ENCODE results near the gene OR5AN1. TPM values are rescaled to one million over a fixed set of nuclear protein-coding genes. Genes with fewer than 3 reads are reported as not detected.

OR5AN1 gene, protein sequence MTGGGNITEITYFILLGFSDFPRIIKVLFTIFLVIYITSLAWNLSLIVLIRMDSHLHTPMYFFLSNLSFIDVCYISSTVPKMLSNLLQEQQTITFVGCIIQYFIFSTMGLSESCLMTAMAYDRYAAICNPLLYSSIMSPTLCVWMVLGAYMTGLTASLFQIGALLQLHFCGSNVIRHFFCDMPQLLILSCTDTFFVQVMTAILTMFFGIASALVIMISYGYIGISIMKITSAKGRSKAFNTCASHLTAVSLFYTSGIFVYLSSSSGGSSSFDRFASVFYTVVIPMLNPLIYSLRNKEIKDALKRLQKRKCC
- not detected for polyA plus RNA-seq (2013, experiment 1 of 2)
- not detected for polyA plus RNA-seq (2013, experiment 2 of 2)

- H3K23ac ChIP-seq (ENCODE audit: low read length in 2 of 2) = no peak within 1 kb of the TSS
- H4K91ac ChIP-seq (ENCODE audit: low read length) = no peak within 1 kb of the TSS
- H3K4me1 ChIP-seq (ENCODE audit: control insufficient read depth, insufficient read depth, low read depth, low read length) = no peaks in the 10 kb centered on the region
- H3K9me3 ChIP-seq (ENCODE audit: control insufficient read depth, low read length) = no peaks in the 10 kb centered on the region
- no peak within 1 kb of the TSS for H3K18ac ChIP-seq (ENCODE audit: low read depth in 1 of 2, low read length in 2 of 2)
- no peak within 1 kb of the TSS for H2BK12ac ChIP-seq (ENCODE audit: low read length in 2 of 2)
- H3K4me2 ChIP-seq (ENCODE audit: low read length, poor library complexity, severe bottlenecking) = no peak within 1 kb of the TSS
- H3K79me1 ChIP-seq (replicated peaks; ENCODE audit: low read length, poor library complexity, severe bottlenecking) = no peaks in the 10 kb centered on the region
- H3K4me3 ChIP-seq (ENCODE audit: insufficient read depth in 1 of 2, low read depth in 1 of 2, low read length in 2 of 2) = no peak within 1 kb of the TSS
- WGBS = 55% methylated on average over 3 of the region's 3 CpGs
- H3K14ac ChIP-seq (ENCODE audit: low read length in 2 of 2) = no peak within 1 kb of the TSS
- H3K36me3 ChIP-seq (ENCODE audit: control insufficient read depth in 1 of 2, insufficient read depth in 2 of 2, low read depth in 1 of 2, low read length in 2 of 2) = no peaks in the 10 kb centered on the region
- no peak within 1 kb of the TSS for H3K27ac ChIP-seq (ENCODE audit: low read length, poor library complexity, severe bottlenecking)
- H2BK5ac ChIP-seq (ENCODE audit: low read depth, low read length, poor library complexity, severe bottlenecking) = no peak within 1 kb of the TSS
- no peak within 1 kb of the TSS for H4K8ac ChIP-seq (ENCODE audit: low read length)
- no peak within 1 kb of the TSS for H3K9ac ChIP-seq (ENCODE audit: low read length)
- no peaks in the 10 kb centered on the region for H3K27me3 ChIP-seq (ENCODE audit: control insufficient read depth in 1 of 2, insufficient read depth in 1 of 2, low read length in 2 of 2)
- H3K4ac ChIP-seq (ENCODE audit: low read depth in 1 of 2, low read length in 2 of 2) = no peak within 1 kb of the TSS
- H2AFZ ChIP-seq (ENCODE audit: low read depth, low read length) = no peak within 1 kb of the TSS
- H2AK5ac ChIP-seq (ENCODE audit: low read length, severe bottlenecking) = no peak within 1 kb of the TSS
- no peak within 1 kb of the TSS for H2BK15ac ChIP-seq (ENCODE audit: low read depth, poor library complexity, severe bottlenecking)
- no peak within 1 kb of the TSS for H2BK120ac ChIP-seq (ENCODE audit: low read depth, low read length)
- no peak for DNase-seq
Observed at GRCh38 chr11:59358595-59358994, at the start of gene OR5AN1. Gene OR5AN1 (plus strand): TSS chr11:59358895. CDS start chr11:59364459, 5,564 bp downstream.

- Histone ChIP-seq H2BK12ac (ENCODE audit: low read length in 2 of 2) (no peak overlapping the region), H2AK5ac (ENCODE audit: low read length, severe bottlenecking) (no peak overlapping the region), H2BK5ac (ENCODE audit: low read depth, low read length, poor library complexity, severe bottlenecking) (no peak overlapping the region), H3K27me3 (ENCODE audit: control insufficient read depth in 1 of 2, insufficient read depth in 1 of 2, low read length in 2 of 2) (no peaks in the 10 kb centered on the region), H3K9ac (ENCODE audit: low read length) (no peak overlapping the region), H4K91ac (ENCODE audit: low read length) (no peak overlapping the region), H3K23ac (ENCODE audit: low read length in 2 of 2) (no peak overlapping the region), H3K4me1 (ENCODE audit: control insufficient read depth, insufficient read depth, low read depth, low read length) (no peaks in the 10 kb centered on the region), H3K18ac (ENCODE audit: low read depth in 1 of 2, low read length in 2 of 2) (no peak overlapping the region), H3K4me3 (ENCODE audit: insufficient read depth in 1 of 2, low read depth in 1 of 2, low read length in 2 of 2) (no peak overlapping the region), H3K4ac (ENCODE audit: low read depth in 1 of 2, low read length in 2 of 2) (no peak overlapping the region), H3K4me2 (ENCODE audit: low read length, poor library complexity, severe bottlenecking) (no peak overlapping the region), H3K79me1 (replicated peaks; ENCODE audit: low read length, poor library complexity, severe bottlenecking) (no peaks in the 10 kb centered on the region), H2AFZ (ENCODE audit: low read depth, low read length) (no peak overlapping the region), H3K27ac (ENCODE audit: low read length, poor library complexity, severe bottlenecking) (no peak overlapping the region), H3K9me3 (ENCODE audit: control insufficient read depth, low read length) (no peaks in the 10 kb centered on the region), H2BK120ac (ENCODE audit: low read depth, low read length) (no peak overlapping the region), H2BK15ac (ENCODE audit: low read depth, poor library complexity, severe bottlenecking) (no peak overlapping the region), H3K36me3 (ENCODE audit: control insufficient read depth in 1 of 2, insufficient read depth in 2 of 2, low read depth in 1 of 2, low read length in 2 of 2) (no peaks in the 10 kb centered on the region), H4K8ac (ENCODE audit: low read length) (no peak overlapping the region), H3K14ac (ENCODE audit: low read length in 2 of 2) (no peak overlapping the region)
- DNase-seq = no peak
Observed at GRCh38 chr11:59335001-59335400, 23.7 kb upstream of the OR5AN1 start.

- Histone ChIP-seq H3K36me3 (ENCODE audit: control insufficient read depth in 1 of 2, insufficient read depth in 2 of 2, low read depth in 1 of 2, low read length in 2 of 2) (no peaks in the 10 kb centered on the region), H3K4me2 (ENCODE audit: low read length, poor library complexity, severe bottlenecking) (no peak overlapping the region)
Observed at GRCh38 chr11:59336176-59336575, 22.5 kb upstream of the OR5AN1 start.

DNA sequence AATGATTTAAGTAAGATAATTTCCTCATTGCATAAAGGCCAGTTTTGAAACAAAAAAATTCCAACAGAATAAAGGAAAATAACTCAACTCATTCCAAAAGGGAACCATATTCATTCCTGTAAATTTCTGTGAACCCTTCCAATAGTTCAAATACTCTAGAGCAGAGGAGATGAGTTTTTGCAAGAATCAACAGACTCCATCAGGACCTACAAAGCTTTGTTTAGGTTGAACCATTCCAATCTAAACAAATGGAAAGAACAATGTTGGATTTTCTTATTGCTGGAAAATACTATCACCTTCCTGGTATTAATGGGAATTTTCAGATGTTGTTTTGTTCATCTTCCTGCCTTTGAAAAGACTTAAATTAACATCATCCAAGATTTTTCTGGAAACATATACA, 21.8 kb upstream of the OR5AN1 start:
- Histone ChIP-seq H3K4me2 (ENCODE audit: low read length, poor library complexity, severe bottlenecking) (no peak overlapping the region), H3K9ac (ENCODE audit: low read length) (no peak overlapping the region), H3K9me3 (ENCODE audit: control insufficient read depth, low read length) (no peaks in the 10 kb centered on the region), H2AK5ac (ENCODE audit: low read length, severe bottlenecking) (no peak overlapping the region), H2BK120ac (ENCODE audit: low read depth, low read length) (no peak overlapping the region), H2BK12ac (ENCODE audit: low read length in 2 of 2) (no peak overlapping the region), H3K23ac (ENCODE audit: low read length in 2 of 2) (no peak overlapping the region), H4K8ac (ENCODE audit: low read length) (no peak overlapping the region), H3K4me3 (ENCODE audit: insufficient read depth in 1 of 2, low read depth in 1 of 2, low read length in 2 of 2) (no peak overlapping the region), H3K4me1 (ENCODE audit: control insufficient read depth, insufficient read depth, low read depth, low read length) (no peaks in the 10 kb centered on the region), H4K91ac (ENCODE audit: low read length) (no peak overlapping the region), H3K27me3 (ENCODE audit: control insufficient read depth in 1 of 2, insufficient read depth in 1 of 2, low read length in 2 of 2) (no peaks in the 10 kb centered on the region), H3K4ac (ENCODE audit: low read depth in 1 of 2, low read length in 2 of 2) (no peak overlapping the region), H3K36me3 (ENCODE audit: control insufficient read depth in 1 of 2, insufficient read depth in 2 of 2, low read depth in 1 of 2, low read length in 2 of 2) (no peaks in the 10 kb centered on the region), H2AFZ (ENCODE audit: low read depth, low read length) (no peak overlapping the region), H3K79me1 (replicated peaks; ENCODE audit: low read length, poor library complexity, severe bottlenecking) (no peaks in the 10 kb centered on the region), H2BK5ac (ENCODE audit: low read depth, low read length, poor library complexity, severe bottlenecking) (no peak overlapping the region), H3K18ac (ENCODE audit: low read depth in 1 of 2, low read length in 2 of 2) (no peak overlapping the region), H3K14ac (ENCODE audit: low read length in 2 of 2) (no peak overlapping the region), H2BK15ac (ENCODE audit: low read depth, poor library complexity, severe bottlenecking) (no peak overlapping the region), H3K27ac (ENCODE audit: low read length, poor library complexity, severe bottlenecking) (no peak overlapping the region)
- DNase-seq = no peak

More at GRCh38 chr11:59336176-59336575, 22.5 kb upstream of the OR5AN1 start:
- no peak overlapping the region for H4K8ac ChIP-seq (ENCODE audit: low read length)
- H2BK5ac ChIP-seq (ENCODE audit: low read depth, low read length, poor library complexity, severe bottlenecking) = no peak overlapping the region
- H4K91ac ChIP-seq (ENCODE audit: low read length) = no peak overlapping the region
- H3K9me3 ChIP-seq (ENCODE audit: control insufficient read depth, low read length) = no peaks in the 10 kb centered on the region
- no peak for DNase-seq
- no peak overlapping the region for H2BK120ac ChIP-seq (ENCODE audit: low read depth, low read length)
- H3K18ac ChIP-seq (ENCODE audit: low read depth in 1 of 2, low read length in 2 of 2) = no peak overlapping the region
- H3K23ac ChIP-seq (ENCODE audit: low read length in 2 of 2) = no peak overlapping the region
- no peak overlapping the region for H2BK15ac ChIP-seq (ENCODE audit: low read depth, poor library complexity, severe bottlenecking)
- no peak overlapping the region for H3K14ac ChIP-seq (ENCODE audit: low read length in 2 of 2)
- no peak overlapping the region for H3K4ac ChIP-seq (ENCODE audit: low read depth in 1 of 2, low read length in 2 of 2)
- no peak overlapping the region for H3K4me3 ChIP-seq (ENCODE audit: insufficient read depth in 1 of 2, low read depth in 1 of 2, low read length in 2 of 2)
- no peaks in the 10 kb centered on the region for H3K27me3 ChIP-seq (ENCODE audit: control insufficient read depth in 1 of 2, insufficient read depth in 1 of 2, low read length in 2 of 2)
- WGBS = 69% methylated on average over 1 of the region's 5 CpGs
- no peak overlapping the region for H2AK5ac ChIP-seq (ENCODE audit: low read length, severe bottlenecking)
- H3K9ac ChIP-seq (ENCODE audit: low read length) = no peak overlapping the region
- H3K79me1 ChIP-seq (replicated peaks; ENCODE audit: low read length, poor library complexity, severe bottlenecking) = no peaks in the 10 kb centered on the region
- no peak overlapping the region for H3K27ac ChIP-seq (ENCODE audit: low read length, poor library complexity, severe bottlenecking)
- H2BK12ac ChIP-seq (ENCODE audit: low read length in 2 of 2) = no peak overlapping the region
- H3K4me1 ChIP-seq (ENCODE audit: control insufficient read depth, insufficient read depth, low read depth, low read length) = no peaks in the 10 kb centered on the region
- H2AFZ ChIP-seq (ENCODE audit: low read depth, low read length) = no peak overlapping the region
